A549 (cell line): ENCODE measurements around the gene HS3ST3A1.

ENCODE experiments used
- CBX2 ChIP-seq: fragments of 200-600 bp; sonication (generic); IDR thresholded peaks from 2 replicates; pipeline ENCODE4 v1.6.1; 2016; ENCODE audit warnings: low read depth, mild to moderate bottlenecking, borderline replicate concordance
- CBX8 ChIP-seq: fragments of 200-600 bp; sonication (generic); IDR thresholded peaks from 2 replicates; pipeline ENCODE4 v1.6.1; 2016
- CEBPB ChIP-seq, 2 experiments: fragments of >200 bp in 1 of 2; sonication (Bioruptor Twin) in 1 of 2; formaldehyde crosslinking in 1 of 2; IDR thresholded peaks; 2 replicates each; pipeline ENCODE4 v1.6.1; 2012 to 2016
- ESRRA ChIP-seq: fragments of 150-350 bp; IDR thresholded peaks from 2 replicates; pipeline ENCODE4 v1.6.1; 2014; ENCODE audit warnings: mild to moderate bottlenecking, low read length, borderline replicate concordance
- GATA3 ChIP-seq: IDR thresholded peaks from 2 replicates; pipeline ENCODE4 v1.6.1; 2012; ENCODE audit warnings: borderline replicate concordance
- MAZ ChIP-seq: fragments of 150-350 bp; IDR thresholded peaks from 2 replicates; pipeline ENCODE4 v1.6.1; 2014; ENCODE audit warnings: antibody characterized with exemption, low read depth, low read length, borderline replicate concordance
- NFE2L2 ChIP-seq: fragments of 150-350 bp; conservative IDR thresholded peaks from 2 replicates; pipeline ENCODE4 v1.6.1; 2014; ENCODE audit warnings: low read length
- POLR2A ChIP-seq: IDR thresholded peaks from 2 replicates; pipeline ENCODE4 v1.6.1; 2012; ENCODE audit warnings: mild to moderate bottlenecking, low read length
- RAD21 ChIP-seq, 2 experiments: fragments of >200 bp in 1 of 2; sonication (Bioruptor Twin) in 1 of 2; formaldehyde crosslinking in 1 of 2; IDR thresholded peaks in 1 of 2; conservative IDR thresholded peaks in 1 of 2; 2 replicates in 1 of 2; 3 replicates in 1 of 2; pipeline ENCODE4 v1.6.1; 2012 to 2018; ENCODE audit warnings: inconsistent platforms in 1 of 2
- REST ChIP-seq: fragments of 200-600 bp; sonication (generic); IDR thresholded peaks from 2 replicates; pipeline ENCODE4 v1.6.1; 2016; ENCODE audit warnings: antibody characterized with exemption, mild to moderate bottlenecking, moderate library complexity
- ZSCAN20 ChIP-seq: fragments of 250-450 bp; sonication (Bioruptor Pico); IDR thresholded peaks from 2 replicates; pipeline ENCODE4 v1.8.0; 2022; ENCODE audit warnings: mild to moderate bottlenecking, moderate library complexity
- TF ChIP-seq, protein P1 (sequence below): fragments of >200 bp; sonication (Bioruptor Twin); formaldehyde crosslinking; IDR thresholded peaks from 3 replicates; pipeline ENCODE4 v1.5.1; 2016

DNA sequence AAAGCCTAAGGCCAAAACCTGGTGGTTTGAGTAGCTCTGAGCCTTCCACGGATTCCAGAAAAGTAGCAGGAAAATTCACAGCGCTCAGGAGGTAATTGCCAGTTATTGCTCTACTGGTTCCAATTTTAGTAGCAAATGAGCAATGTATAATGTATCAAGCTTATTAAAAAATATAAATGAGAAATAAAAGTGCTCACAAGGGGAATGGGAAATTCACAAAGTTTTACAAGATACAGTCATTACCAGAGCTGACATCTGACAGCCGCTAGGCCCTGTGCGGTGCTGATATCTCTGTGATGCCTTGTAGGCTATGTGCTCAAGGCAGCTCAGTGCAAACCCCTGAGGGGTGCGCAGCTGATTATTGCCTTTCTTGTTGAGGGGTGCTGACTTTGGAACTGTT is 47.5 kb downstream of the HS3ST3A1 start:
- TF ChIP-seq NFE2L2: no peak
- TF ChIP-seq REST: no peak
- TF ChIP-seq MAZ: no peak
- TF ChIP-seq CBX8: no peak
- TF ChIP-seq, protein P1, sequence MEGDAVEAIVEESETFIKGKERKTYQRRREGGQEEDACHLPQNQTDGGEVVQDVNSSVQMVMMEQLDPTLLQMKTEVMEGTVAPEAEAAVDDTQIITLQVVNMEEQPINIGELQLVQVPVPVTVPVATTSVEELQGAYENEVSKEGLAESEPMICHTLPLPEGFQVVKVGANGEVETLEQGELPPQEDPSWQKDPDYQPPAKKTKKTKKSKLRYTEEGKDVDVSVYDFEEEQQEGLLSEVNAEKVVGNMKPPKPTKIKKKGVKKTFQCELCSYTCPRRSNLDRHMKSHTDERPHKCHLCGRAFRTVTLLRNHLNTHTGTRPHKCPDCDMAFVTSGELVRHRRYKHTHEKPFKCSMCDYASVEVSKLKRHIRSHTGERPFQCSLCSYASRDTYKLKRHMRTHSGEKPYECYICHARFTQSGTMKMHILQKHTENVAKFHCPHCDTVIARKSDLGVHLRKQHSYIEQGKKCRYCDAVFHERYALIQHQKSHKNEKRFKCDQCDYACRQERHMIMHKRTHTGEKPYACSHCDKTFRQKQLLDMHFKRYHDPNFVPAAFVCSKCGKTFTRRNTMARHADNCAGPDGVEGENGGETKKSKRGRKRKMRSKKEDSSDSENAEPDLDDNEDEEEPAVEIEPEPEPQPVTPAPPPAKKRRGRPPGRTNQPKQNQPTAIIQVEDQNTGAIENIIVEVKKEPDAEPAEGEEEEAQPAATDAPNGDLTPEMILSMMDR: no peak
- TF ChIP-seq ZSCAN20 (CRISPR knock-in tag): no peak
- TF ChIP-seq POLR2A: no peak
- TF ChIP-seq ESRRA: no peak
- TF ChIP-seq CBX2: no peak
- no peak for TF ChIP-seq CEBPB (IDR thresholded peaks at IDR 0.05)
- TF ChIP-seq GATA3: no peak
- no peak for TF ChIP-seq RAD21 (conservative IDR thresholded peaks at IDR 0.05 in 1 of 2, IDR thresholded peaks at IDR 0.05 in 1 of 2)
